Stimulated activated naive CD4-positive, alpha-beta T cell treated with Interleukin-2 at 50 U/mL for 16 hours (primary cell): ENCODE measurements around the gene CARMIL1.

Source experiments
- DNase-seq: peaks from one replicate; lab custom pipeline; 2025; lab: John Stamatoyannopoulos, UW

The CARMIL1 gene

GRCh38 chr6:25512560-25512959, 233.4 kb downstream of the CARMIL1 start:
- DNase-seq: no peak

GRCh38 chr6:25519856-25520255, 240.7 kb downstream of the CARMIL1 start:
- DNase-seq: no peak

- no peak for DNase-seq
Observed at GRCh38 chr6:25524542-25524941, 245.4 kb downstream of the CARMIL1 start.

- no peak for DNase-seq
Observed at GRCh38 chr6:25525078-25525477, 245.9 kb downstream of the CARMIL1 start.

GRCh38 chr6:25534942-25535631, 255.9 kb downstream of the CARMIL1 start:
- no peak for DNase-seq

- DNase-seq: no peak
Observed at GRCh38 chr6:25535632-25536225, 256.6 kb downstream of the CARMIL1 start.

GRCh38 chr6:25536781-25537180, 257.6 kb downstream of the CARMIL1 start:
- no peak for DNase-seq

GRCh38 chr6:25537349-25538018, 258.3 kb downstream of the CARMIL1 start:
- DNase-seq: no peak

GRCh38 chr6:25541228-25541627, 262.1 kb downstream of the CARMIL1 start:
- no peak for DNase-seq

- no peak for DNase-seq
Observed at GRCh38 chr6:25542984-25543910, 264.1 kb downstream of the CARMIL1 start.

- no peak for DNase-seq
Observed at GRCh38 chr6:25544833-25545232, 265.7 kb downstream of the CARMIL1 start.

GRCh38 chr6:25547797-25548196, 268.6 kb downstream of the CARMIL1 start:
- DNase-seq: no peak

GRCh38 chr6:25548451-25548850, 269.3 kb downstream of the CARMIL1 start:
- no peak for DNase-seq

GRCh38 chr6:25550631-25551030, 271.5 kb downstream of the CARMIL1 start:
- no peak for DNase-seq

GRCh38 chr6:25553502-25553901, 274.3 kb downstream of the CARMIL1 start:
- DNase-seq: no peak

- no peak for DNase-seq
Observed at GRCh38 chr6:25555188-25555587, 276.0 kb downstream of the CARMIL1 start.

GRCh38 chr6:25556516-25556915, 277.3 kb downstream of the CARMIL1 start:
- DNase-seq: peak; percentile 72

- no peak for DNase-seq
Observed at GRCh38 chr6:25558155-25558817, 279.1 kb downstream of the CARMIL1 start.

GRCh38 chr6:25560865-25561264, 281.7 kb downstream of the CARMIL1 start:
- no peak for DNase-seq

- no peak for DNase-seq
Observed at GRCh38 chr6:25564943-25565342, 285.8 kb downstream of the CARMIL1 start.

- no peak for DNase-seq
Observed at GRCh38 chr6:25570578-25570977, 291.4 kb downstream of the CARMIL1 start.

GRCh38 chr6:25576919-25577318, 297.7 kb downstream of the CARMIL1 start:
- no peak for DNase-seq
